ENCODE data around the gene TNS1. TPM values are rescaled to one million over a fixed set of nuclear protein-coding genes. Genes with fewer than 3 reads are reported as not detected.

TNS1 gene
- total RNA-seq, 1 donor from 2014 or later: 14.5 TPM

DNA sequence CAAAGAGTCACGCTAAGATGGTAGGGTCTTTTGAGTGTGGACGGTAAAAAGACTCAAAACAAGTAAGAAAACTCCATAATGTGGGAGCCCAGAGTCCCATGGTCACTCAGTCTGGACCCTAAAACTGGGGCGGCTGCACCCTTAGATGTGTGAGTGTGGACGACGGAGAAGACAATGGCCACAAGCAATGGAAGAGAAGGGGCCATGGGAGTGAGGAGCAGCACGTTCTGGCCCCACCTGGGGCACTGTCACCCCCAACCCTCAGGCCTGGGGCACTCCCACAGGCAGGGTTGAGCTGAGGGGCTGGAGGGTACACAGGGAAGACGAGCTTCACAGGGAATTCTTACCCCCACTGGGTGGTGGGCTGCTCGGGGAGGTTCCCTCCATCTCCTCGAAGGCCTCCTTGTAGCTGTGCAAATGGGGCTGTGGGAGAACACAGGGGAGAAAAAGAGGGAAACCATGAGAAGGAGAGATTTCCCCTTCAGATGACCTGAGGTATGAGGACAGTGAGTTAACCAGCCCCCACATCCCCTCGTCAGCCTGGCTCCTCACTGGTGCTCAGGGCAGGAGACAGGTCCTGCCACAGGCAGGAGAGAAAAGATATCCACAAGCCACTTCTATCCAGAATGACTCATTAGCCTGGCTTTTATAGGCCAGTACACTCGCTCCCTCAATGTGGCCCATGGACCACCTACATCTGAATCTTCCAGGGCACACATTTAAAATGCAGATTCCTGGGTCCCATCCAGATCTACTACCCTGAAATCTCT, 167.9 kb downstream of the TNS1 start:
- no peak for DNase-seq (ENCODE audit: low read depth, low spot score)
- H3K36me3 Mint-ChIP-seq (ENCODE audit: low read depth): no peaks in the 10 kb centered on the region
- H3K9me3 Mint-ChIP-seq: no peaks in the 10 kb centered on the region
- H3K27me3 Mint-ChIP-seq (ENCODE audit: low read depth): no peaks in the 10 kb centered on the region
- peak overlapping the region; percentile 71 for H3K27ac Mint-ChIP-seq (ENCODE audit: unreplicated experiment)
- TF ChIP-seq, protein P1, sequence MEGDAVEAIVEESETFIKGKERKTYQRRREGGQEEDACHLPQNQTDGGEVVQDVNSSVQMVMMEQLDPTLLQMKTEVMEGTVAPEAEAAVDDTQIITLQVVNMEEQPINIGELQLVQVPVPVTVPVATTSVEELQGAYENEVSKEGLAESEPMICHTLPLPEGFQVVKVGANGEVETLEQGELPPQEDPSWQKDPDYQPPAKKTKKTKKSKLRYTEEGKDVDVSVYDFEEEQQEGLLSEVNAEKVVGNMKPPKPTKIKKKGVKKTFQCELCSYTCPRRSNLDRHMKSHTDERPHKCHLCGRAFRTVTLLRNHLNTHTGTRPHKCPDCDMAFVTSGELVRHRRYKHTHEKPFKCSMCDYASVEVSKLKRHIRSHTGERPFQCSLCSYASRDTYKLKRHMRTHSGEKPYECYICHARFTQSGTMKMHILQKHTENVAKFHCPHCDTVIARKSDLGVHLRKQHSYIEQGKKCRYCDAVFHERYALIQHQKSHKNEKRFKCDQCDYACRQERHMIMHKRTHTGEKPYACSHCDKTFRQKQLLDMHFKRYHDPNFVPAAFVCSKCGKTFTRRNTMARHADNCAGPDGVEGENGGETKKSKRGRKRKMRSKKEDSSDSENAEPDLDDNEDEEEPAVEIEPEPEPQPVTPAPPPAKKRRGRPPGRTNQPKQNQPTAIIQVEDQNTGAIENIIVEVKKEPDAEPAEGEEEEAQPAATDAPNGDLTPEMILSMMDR (conservative IDR thresholded peaks at IDR 0.05): no peak
- no peak overlapping the region for H3K4me3 Mint-ChIP-seq
- peaks cover 38% of the 10 kb centered on the region for H3K4me1 Mint-ChIP-seq

DNA sequence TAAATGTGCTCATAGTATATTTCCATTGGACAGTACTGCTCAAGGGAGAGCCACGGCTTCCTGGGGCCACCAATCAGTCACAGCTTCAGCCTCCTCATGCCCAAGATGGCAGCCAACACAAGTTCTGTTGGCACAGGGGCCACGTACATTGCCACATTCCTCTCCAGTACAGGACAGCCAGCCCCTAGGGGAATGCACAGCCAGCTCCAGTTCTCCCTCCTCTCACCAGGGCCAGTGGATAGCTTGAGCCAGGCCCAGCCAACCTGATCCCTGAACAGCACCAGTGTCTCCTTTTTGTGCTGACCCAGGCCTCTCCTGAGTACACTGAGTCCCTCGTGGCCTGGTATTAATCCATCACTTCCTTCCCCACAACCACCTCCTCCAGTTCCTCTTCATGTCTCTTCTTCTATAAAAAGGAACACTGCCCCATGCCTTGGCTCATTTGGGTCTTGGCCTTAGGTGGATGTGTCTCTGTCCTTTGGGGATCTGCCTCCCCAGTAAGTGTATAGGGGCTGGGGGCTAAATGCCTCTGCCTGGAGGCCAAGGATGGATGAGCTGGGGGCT, 168.7 kb downstream of the TNS1 start:
- Mint-ChIP-seq H3K4me1 (peaks cover 38% of the 10 kb centered on the region), H3K27ac (ENCODE audit: unreplicated experiment) (no peak overlapping the region), H3K4me3 (no peak overlapping the region), H3K36me3 (ENCODE audit: low read depth) (no peaks in the 10 kb centered on the region), H3K9me3 (no peaks in the 10 kb centered on the region), H3K27me3 (ENCODE audit: low read depth) (no peaks in the 10 kb centered on the region)
- no peak for DNase-seq (ENCODE audit: low read depth, low spot score)
- TF ChIP-seq, protein P1 (conservative IDR thresholded peaks at IDR 0.05): no peak

DNA sequence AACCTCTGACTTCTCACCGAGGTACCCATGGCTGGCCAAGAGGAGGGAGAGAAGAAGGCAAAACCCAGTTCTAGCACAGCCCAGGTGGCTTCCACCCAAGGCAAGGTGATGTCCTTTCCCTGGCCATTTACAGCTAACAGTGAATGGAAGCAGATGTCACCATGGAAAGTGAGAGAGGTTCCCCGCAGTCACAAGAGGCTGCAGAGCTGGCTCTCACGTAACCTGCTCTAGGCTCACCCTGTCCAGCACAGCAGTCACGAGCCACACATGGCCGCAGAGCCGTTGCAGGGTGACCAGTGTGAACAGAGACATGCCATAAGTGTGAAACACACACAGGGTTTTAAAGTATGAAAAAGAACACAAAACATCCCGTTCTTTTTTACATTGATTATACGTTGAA, 169.4 kb downstream of the TNS1 start:
- TF ChIP-seq, protein P1 (conservative IDR thresholded peaks at IDR 0.05): no peak
- Mint-ChIP-seq H3K27me3 (ENCODE audit: low read depth) (no peaks in the 10 kb centered on the region), H3K9me3 (no peaks in the 10 kb centered on the region), H3K4me3 (no peak overlapping the region), H3K4me1 (peaks cover 32% of the 10 kb centered on the region), H3K36me3 (ENCODE audit: low read depth) (no peaks in the 10 kb centered on the region), H3K27ac (ENCODE audit: unreplicated experiment) (peak overlapping the region; percentile 43)
- DNase-seq (ENCODE audit: low read depth, low spot score): no peak

DNA sequence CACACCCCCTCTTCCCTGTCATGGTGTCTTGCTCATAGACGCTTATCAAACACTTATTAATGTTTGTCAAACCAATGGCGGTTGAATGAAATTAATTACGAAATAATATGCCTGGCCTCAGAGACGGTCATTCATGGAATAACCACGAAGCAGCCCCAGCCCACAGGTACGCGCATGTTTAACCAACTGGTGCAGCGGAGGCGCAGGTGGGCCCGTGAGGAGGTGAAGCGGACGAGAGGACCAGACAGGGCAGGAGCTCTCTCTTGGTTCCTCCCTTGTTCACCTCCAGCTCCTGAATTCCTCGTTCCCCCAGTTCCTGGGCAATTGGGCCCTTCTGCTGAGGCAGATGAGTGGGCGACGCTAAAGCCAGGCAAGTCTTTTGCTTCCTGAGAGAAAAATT, 169.8 kb downstream of the TNS1 start:
- Mint-ChIP-seq H3K9me3 (no peaks in the 10 kb centered on the region), H3K4me3 (no peak overlapping the region), H3K4me1 (peaks cover 28% of the 10 kb centered on the region), H3K27me3 (ENCODE audit: low read depth) (no peaks in the 10 kb centered on the region), H3K27ac (ENCODE audit: unreplicated experiment) (peak overlapping the region; percentile 45), H3K36me3 (ENCODE audit: low read depth) (no peaks in the 10 kb centered on the region)
- TF ChIP-seq, protein P1 (conservative IDR thresholded peaks at IDR 0.05): no peak
- no peak for DNase-seq (ENCODE audit: low read depth, low spot score)

DNA sequence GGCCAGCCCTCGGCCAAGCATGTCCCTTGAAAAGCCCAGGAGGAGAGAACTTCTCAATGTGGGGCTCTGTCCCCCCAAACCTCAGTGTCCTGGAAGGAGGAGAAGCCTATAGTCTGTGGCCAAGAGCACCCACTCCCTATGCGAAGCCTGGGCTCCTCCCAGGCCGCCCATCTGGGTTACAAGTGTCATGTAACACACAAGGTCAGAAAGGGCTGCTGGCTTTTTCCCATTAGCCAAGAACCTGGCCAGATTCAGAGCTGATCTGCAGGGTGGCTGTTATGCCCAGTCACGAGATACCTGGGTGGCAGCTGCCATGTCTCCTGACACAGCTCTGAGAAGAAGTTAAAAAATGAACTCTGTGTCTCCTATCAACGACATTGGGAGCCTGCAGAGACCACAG, 170.7 kb downstream of the TNS1 start:
- H3K36me3 Mint-ChIP-seq (ENCODE audit: low read depth): no peaks in the 10 kb centered on the region

More for the DNA sequence above, 170.7 kb downstream of the TNS1 start:
- no peak overlapping the region for H3K27ac Mint-ChIP-seq (ENCODE audit: unreplicated experiment)
- H3K27me3 Mint-ChIP-seq (ENCODE audit: low read depth): no peaks in the 10 kb centered on the region
- H3K4me1 Mint-ChIP-seq: peaks cover 22% of the 10 kb centered on the region
- H3K9me3 Mint-ChIP-seq: no peaks in the 10 kb centered on the region
- no peak overlapping the region for H3K4me3 Mint-ChIP-seq
- DNase-seq (ENCODE audit: low read depth, low spot score): no peak
- TF ChIP-seq, protein P1 (conservative IDR thresholded peaks at IDR 0.05): no peak

Measured in neural crest cell (in vitro differentiated cells).